Suppressor macrophage treated with lipopolysaccharide for 1 hour (primary cell): ENCODE data around the gene IGSF23.
A peak's percentile ranks its signal among the peaks of the same experiment; 100 is the strongest.
"Not testable (repeated sequence)": the region's sequence is repeated elsewhere in the genome, so short reads cannot be mapped to it uniquely, and the experiment has no call there.

ENCODE experiments used
- DNase-seq, 3 donors: peaks; one replicate each; pipeline ENCODE4 v3.0.0-alpha.2; 2020 to 2022

The IGSF23 gene

DNA sequence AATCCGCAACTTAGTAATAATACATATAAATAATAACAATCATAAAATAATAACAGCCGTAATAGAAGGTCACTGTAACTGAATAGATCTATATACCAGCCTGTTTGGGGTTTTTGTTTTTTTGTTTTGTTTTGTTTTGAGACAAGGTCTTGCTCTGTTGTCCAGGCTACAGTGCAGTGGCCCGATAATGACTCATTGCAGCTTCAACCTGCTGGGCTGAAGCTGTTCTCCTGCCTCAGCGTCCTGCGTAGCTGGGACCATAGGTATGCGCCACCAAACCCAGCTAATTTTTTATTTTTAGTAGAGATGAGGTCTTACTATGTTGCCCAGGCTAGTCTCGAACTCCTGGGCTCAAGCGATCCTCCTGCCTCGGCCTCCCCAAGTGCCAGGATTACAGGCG, 950 bp downstream of the IGSF23 start:
- DNase-seq = no peak

DNA sequence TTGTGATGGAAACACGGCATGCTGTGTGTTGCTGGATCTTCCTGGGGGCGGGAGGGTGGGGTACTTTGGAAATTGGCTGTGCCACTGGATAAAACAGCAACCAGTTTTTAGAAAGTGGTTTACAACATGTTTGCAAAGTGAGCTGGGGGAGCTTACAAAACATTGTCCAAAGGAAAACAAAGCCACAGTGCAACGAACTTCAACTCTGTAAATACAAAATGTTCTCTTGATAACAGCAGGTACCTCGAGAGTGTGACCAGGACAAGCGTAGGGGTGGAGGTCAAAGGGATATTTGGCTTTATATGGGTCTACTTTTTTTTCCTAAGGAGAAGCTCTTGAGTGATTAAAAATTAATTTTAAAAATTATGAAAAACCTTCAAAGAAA, 2.5 kb downstream of the IGSF23 start:
- DNase-seq = no peak

DNA sequence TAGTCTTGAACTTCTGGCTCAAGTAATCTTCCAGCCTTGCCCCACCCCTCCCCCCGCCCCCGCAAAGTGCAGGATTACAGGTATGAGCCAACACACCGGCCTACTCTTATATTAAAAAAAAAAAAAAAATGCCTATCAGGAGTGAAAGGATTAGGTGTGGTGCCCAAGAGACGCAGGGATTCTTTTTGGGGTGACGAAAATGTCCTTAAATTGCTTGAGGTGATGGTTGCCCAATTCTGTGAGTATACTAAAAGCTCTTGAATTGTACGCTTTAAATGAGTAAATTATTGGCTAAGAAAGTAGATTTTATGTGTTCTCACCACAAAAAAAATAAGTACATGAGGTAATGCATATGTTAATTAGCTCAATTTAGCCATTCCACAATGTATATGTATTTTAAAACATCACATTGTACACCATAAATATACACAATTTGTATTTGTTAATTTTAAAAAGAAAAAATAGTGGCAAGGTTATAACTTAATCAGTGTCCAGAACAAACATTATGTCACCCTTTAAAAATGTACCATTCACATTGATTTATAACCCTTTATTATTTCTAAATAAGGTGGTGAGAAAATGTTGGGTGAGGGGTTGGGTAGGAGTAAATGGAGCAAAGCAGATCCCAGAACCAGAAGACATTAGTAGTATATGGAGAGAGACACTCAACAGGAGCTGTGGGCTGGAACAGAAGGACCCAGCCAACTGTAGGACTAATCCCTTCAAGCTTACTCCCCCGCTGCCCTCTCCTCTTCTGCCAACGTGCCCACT, 3.9 kb downstream of the IGSF23 start:
- DNase-seq = no peak

DNA sequence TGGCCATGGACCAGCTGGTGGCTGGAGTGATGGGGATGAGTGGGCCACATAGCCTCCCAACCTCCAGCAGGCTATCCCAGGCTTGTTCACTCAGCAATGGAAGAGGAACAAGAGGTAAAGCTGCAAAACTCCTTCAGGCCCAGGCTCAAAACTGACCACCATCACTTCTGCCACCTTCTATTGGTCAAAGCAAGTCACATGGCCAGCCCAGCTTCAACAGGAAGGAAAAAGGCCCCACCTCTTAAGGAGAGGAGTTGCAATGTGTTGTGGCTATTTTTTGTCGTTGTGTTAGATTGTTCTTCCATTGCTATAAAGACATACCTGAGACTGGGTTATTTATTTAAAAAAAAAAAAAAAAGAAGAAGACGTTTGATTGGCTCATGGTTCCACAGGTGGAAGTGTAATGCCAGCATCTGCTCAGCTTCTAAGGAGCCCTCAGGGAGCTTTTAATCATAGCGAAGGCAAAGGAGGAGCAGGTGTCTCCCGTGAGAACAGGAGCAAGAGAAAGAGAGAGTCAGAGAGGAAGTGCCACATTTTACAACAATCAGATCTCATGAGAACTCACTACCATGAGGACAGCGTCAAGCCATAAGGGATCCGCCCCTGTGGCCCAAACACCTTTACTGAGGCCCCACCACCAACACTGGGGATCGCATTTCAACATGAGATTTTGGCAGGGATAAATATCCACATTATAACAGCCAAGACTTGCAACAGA, 5.4 kb downstream of the IGSF23 start:
- DNase-seq = no peak

DNA sequence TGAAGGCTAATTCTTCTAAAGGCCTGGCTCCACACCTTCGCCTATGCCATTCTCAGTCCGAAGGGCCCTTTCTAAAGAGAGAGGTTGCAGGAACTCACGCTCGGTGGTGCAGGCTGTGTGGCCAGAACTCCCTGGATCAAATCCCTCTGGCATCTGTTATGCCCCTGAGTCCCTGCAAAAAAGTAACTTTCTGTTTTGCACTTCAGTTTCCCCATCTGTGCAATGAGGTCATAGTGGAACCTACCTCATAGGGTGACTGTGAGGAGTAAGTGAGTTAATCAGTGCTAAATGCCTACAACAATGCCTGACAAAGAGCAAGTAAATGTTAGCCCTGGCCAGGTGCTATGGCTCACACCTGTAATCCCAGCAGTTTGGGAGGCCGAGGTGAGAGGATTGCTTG, 7.3 kb downstream of the IGSF23 start:
- peak; percentile 54 to 64 (median 55) for DNase-seq

DNA sequence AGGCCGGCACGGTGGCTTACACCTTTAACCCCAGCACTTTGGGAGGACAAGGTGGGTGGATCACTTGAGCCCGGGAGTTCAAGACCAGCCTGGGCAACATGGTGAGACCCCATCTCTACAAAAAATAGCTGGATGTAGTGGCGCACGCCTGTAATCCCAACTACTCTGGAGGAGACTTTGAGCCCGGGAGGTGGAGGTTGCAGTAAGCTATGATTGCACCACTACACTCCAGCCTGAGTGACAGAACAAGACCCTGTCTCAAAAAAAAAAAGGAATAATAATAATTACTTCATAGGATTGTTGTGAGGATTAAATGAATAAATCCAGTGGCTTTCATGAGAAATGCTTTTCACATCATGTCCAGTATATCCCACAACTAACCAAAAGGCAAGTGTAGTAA, 8.0 kb downstream of the IGSF23 start:
- DNase-seq = no peak

DNA sequence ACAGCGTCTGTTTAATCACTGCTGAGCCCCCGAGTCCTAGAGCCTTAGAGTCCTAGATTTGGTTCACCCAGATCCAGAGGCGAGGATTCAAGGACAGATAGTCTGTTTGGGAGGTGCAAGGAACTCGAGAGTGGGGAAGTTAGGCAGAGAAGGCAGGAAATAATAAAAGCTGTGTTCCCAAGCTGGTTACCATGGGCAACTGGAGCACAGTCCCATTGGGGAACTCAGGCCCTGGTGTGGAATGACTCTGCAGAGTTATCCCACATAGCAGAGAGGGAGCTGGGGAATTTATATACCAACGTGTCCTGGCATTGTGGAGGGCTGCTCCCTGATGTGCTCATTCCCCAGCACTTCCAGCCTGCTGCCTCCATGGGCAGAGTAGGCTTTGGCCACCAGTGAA, 9.7 kb downstream of the IGSF23 start:
- DNase-seq = peak; percentile 65 to 68 (median 68)

DNA sequence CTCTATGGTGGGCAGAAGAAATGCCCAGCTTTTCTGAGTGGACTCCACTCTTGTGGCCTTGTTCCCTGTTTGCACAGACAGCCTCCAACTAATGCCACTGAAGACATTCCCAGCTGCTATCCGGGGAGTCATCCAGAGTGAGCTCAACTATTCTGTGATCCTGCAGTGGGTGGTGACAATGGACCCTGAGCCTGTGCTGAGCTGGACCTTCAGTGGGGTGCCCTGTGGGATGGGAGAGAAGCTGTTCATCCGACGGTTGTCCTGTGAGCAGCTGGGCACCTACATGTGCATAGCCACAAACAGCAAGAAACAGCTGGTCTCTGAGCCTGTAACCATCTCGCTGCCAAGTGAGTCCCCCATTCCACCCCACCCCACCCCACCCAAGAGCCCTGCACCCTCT, 10.3 kb downstream of the IGSF23 start:
- no peak for DNase-seq

DNA sequence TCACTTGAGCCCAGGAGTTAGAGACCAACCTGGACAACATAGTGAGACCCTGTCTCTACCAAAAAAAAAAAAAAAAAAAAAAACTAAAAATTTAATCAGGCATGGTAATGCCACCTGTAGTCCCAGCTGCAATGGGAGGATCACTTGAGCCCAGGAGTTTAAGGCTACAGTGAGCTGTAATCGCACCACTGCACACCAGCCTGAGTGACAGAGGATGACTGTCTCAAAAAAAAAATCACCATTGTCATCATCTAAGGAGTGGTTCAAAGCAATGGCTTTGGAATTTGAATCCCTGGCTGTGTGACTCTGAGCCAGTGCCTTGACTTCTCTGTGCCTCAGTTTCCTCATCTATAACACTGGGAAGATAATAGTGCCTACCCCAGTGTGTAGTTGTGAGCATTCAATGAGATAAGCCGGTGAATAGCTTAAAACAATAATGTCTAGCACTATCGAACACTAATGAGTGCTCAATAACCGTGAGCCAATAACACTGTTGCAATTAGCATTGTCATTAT, 11.5 kb downstream of the IGSF23 start:
- no peak for DNase-seq

DNA sequence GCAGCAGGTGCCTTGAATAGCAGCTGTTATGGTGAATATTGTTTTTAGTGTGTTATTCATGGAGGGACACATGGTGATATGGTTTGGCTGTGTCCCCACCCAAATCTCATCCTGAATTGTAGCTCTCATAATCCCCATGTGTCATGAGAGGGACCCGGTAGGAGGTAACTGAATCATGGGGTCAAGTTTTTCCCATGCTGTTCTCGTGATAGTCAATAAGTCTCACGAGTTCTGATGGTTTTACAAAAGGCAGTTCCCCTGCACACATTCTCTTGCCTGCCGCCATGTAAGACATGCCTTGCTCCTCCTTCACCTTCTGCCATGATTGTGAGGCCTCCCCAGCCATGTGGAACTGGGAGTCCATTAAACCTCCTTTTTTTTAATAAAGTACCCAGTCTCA, 12.3 kb downstream of the IGSF23 start:
- DNase-seq = not testable (repeated sequence)

DNA sequence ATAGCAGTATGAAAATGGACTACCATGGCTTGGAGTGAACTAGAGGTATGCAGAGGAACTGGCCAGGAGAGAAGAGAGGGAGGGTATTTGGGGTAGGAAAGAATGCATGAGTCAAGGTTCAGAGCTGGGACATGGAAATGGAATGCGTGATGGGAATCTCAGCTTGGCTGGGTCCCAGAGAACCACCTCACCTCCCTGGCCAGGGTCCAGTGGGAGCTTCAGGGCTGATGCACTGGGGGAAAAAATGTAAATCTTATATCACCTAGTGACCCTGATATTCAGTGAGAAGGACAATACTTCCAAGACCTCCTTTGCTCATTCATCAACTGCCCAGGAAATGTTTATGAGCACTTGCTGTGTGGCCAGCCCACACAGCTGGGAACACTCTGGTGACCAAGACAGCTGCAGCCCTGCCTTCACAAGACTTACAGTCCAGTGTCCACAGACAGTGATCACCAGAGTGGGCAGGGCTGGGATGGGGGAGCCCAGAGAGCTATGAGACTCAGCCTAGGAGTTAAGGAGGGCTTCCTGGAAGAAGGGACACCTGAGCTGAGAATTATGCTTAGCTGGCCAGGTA, 12.8 kb downstream of the IGSF23 start:
- DNase-seq = no peak

DNA sequence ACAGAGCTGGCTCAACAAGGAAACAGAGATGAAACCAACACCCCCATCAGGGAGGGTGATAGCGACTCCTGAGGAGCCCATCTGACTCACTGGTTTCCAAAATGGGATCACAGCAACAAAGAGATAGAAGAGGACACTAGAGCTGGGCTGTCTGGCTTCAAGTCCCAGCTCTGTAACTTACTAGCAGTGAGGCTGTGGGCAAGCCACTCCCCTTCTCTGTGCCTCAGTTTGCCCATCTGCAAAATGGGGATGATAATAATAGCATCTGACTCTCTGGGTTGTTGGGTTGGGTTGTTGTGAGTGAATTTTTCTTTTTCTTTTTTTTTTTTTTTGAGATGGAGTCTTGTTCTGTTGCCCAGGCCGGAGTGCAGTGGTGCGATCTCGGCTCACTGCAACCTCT, 14.3 kb downstream of the IGSF23 start:
- DNase-seq = no peak

DNA sequence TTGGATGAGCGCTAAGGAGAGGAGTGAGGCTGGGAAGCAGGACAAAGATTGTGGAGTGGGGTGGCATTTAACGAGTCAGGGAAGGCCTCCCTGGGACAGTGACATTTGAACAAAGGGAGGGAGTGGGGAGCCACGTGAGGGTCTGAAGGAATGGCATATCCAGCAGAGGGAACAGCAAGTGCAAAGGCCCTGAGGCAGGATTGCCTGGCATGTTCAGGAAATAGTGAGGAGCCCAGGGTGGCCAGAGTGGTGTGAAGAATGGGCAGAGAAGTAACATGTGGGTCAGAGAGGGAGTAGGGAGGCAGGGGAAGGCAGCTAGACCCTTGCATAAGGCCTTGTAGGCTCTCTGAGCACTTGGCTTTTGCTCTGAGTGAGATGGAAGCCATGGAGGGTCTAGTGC, 15.4 kb downstream of the IGSF23 start:
- DNase-seq = no peak

DNA sequence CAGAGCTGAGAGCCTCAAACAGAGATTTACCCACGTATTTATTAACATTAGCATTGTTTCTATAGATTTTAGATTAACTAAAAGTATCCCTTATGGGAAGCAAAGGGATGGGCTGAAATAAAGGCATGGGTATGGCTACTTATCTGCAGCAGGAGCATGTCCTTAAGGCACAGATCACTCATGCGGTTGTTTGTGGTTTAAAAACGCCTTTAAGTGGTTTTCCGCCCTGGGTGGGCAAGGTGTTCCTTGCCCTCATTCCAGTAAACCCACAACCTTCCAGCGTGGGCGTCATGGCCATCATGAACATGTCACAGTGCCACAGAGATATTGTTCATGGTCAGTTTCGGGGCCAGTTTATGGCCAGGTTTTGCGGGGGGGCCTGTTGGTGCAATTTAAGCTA, 18.2 kb downstream of the IGSF23 start:
- DNase-seq = not testable (repeated sequence)

DNA sequence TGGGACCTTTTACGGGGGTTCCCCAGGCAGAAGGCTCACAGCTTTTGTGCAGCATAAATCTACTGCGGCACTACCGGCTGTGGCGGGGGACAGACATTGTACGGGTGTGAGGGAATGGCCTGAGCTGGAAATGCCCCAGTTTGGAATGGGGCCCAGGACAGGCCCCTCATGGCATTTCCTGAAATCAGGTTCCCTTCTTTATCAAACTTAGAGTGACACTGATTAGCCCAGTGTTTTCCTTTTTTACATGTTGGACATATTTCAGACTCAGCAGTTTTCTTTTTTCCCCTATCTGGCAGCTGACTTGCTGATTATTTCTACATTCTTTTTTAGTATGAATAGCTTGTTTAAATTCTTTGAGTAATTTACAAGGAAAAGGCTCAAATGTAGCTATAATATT, 20.7 kb downstream of the IGSF23 start:
- DNase-seq = not testable (repeated sequence)

DNA sequence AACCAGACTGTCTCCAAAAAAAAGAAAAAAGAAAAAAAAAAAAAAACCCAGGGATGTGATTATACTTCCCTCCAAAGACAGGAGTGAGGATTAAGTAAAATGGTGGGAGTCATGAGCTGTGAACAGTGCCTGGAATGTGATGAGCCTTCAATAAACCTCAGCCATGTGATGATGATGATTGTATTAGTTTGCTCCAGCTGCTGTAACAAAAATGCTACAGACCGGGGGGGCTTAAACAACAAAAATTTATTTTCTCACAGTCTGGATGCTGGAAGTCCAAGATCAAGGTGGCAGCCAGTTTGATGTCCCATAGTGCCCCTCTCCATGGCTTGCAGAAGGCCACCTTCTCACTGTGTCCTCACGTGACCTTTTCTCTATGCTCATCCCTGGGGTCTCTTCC, 21.4 kb downstream of the IGSF23 start:
- DNase-seq = no peak

DNA sequence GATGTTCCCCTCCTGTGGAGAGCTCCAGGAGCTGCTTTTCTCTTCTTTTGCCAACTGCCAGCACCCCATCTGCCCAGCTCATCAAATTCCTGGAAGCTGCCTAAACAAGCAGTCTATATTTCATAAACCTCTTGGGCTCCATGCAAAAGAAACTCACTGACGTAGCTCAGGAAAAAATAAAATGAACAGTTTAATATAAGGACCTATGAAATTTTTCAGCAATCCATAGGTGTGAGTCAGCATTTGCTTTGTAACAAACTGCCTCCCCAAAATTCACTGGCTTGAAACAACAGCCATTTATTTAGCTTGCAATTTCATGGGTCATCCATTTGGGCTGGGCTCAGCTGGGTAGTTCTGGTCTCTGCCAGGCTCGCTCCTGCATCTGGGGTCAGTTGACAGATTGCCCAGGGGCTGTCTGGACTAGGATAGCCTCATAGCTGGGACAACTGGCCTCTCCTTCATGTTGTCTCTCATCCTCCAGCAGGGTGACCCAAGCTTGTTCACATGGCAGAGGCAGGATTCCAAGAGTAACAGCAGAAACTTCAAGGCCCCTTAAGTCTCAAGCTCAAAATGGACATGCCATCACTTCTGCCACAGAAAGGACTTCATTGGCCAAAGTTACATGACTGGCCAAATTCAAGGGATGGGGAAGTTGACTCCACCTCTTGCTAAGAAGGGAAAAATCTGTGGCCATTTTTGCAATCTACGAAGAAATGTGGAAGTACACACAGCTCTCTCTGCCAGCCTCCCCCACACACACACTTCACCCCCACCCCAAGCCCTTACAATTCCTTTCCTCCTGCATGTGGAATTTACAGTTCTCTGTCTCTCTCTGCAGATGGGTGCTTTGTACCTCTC, 22.4 kb downstream of the IGSF23 start:
- DNase-seq = peak; percentile 84 to 91 (median 90)

DNA sequence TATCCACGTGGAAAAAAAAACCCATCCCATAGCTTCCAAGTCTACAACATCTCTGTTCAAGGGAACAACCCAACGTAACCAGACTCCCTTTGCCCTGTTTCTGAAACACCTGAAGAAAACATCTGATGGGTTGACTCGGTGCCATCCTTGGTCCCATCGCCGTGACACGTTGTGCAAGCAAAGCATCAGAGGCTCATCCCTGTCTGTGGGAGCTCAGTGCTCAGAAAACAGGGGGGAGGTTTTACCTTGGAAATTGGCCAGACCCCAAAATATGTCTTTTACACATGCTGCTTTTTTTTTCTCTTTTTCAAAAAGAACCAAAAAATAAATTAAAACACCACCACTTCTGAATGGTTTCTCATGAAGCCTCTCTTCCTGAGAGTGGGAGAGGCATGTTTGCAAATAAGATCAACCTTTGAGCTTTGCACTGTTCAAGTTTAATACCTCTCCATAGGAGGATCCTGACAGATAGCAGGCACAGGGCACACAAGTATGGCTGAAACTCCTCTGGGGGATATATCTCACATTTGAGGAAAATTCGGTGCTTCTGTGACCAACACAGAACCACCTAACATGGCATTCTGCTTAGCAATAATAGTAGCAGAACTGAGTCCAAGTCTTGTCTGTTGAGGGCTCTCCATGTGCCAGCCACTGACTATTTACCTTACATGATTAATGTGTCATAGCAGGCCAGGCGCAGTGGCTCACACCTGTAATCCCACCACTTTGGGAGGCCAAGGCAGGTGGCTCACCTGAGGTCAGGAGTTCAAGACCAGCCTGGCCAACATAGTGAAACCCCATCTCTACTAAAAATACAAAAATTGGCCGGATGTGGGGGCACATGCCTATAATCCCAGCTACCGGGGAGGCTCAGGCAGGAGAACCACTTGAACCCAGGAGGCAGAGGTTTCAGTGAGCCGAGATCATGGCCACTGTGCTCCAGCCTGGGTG, 23.4 kb downstream of the IGSF23 start:
- DNase-seq = no peak

DNA sequence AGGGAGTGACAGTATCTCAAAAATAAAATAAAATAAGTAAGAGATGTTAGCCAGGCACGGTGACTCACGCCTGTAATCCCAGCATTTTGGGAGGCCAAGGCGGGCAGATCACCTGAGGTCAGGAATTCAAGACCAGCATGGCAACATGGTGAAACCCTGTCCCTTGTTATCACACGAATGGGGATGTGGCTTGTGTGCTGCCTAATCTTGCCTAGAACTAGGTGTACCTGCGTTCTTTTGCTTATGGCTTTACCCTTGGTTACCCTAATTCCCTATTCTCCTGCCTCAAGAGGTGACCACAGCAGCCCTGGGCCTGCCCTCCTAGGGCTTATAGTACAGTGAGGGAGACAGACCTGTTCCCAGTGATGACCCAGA, 24.0 kb downstream of the IGSF23 start:
- no peak for DNase-seq

DNA sequence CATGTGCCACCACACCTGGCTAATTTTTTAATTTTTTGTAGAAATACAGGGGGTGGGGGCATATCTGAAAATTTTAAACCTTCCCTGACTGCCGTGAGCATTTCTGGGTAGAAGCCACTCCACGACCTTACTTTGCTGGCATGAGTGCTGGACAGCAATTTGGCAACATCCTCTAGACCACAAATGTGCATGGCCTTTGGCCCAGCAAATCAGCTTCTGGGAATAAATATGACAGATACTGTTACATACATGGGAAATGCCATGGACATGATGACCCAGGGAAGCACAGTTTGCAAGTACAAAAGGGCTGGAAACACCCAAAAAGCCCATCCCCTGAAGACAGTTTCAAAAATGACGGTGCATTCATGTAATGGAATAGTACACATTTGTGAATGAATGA, 27.2 kb downstream of the IGSF23 start:
- DNase-seq = peak; percentile 74 to 87 (median 74)

DNA sequence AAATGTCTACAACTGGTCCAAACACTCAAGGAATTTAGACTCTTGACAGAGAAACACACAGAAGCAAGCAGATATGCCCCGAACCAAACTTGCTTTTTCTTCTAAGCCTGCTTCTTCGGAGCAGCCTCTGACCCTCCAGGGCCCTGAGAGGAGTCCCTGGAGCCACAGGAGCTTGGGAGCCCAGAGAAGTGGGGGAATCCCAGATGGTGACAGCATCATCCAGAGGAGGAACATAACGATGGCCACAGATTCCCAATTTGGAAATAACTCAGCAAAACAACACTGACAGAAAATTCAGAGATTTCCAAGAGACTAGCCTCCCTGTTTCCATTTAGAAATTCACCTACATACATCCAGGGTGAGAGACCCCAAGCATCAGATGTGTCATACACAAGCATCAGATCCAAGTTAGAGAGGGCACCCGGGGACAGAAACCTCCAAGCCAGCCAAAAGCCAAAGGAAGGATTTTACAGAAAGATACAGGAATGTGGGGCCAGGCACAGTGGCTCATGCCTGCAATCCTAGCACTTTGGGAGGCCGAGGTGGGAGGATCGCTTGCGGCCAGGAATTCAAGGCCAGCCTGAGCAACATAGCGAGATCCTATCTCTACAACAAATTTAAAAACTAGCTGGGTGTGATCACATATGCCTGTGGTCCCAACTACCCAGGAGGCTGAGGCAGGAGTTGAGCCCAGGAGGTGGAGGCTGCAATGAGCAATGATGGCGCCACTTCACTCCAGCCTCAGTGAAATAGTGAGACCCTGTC, 28.3 kb downstream of the IGSF23 start:
- peak; percentile 74 to 84 (median 80) for DNase-seq
